GM21529 (cell line): ENCODE measurements around the gene PRKG1.

Experiments used
- ATAC-seq: cut with Tn5 transposase; IDR thresholded peaks from one replicate; pipeline ENCODE4 v1.9.1; 2021; ENCODE audit not compliant: unreplicated experiment

PRKG1 gene

GRCh38 chr10:51629934-51630639 lies 555.8 kb downstream of the PRKG1 start:
- no peak for ATAC-seq

- ATAC-seq: no peak
Measured at GRCh38 chr10:51630640-51631005, 556.3 kb downstream of the PRKG1 start.

- no peak for ATAC-seq
Measured at GRCh38 chr10:51635436-51635835, 561.1 kb downstream of the PRKG1 start.

- no peak for ATAC-seq
Measured at GRCh38 chr10:51638211-51638610, 563.9 kb downstream of the PRKG1 start.

- no peak for ATAC-seq
Measured at GRCh38 chr10:51638737-51639136, 564.5 kb downstream of the PRKG1 start.

GRCh38 chr10:51640120-51640819 lies 566.0 kb downstream of the PRKG1 start:
- ATAC-seq: no peak

GRCh38 chr10:51642581-51642980 lies 568.3 kb downstream of the PRKG1 start:
- ATAC-seq: no peak

GRCh38 chr10:51643734-51644133 lies 569.4 kb downstream of the PRKG1 start:
- no peak for ATAC-seq

GRCh38 chr10:51649064-51649463 lies 574.8 kb downstream of the PRKG1 start:
- no peak for ATAC-seq

- no peak for ATAC-seq
Measured at GRCh38 chr10:51651063-51651462, 576.8 kb downstream of the PRKG1 start.

- no peak for ATAC-seq
Measured at GRCh38 chr10:51653025-51653424, 578.7 kb downstream of the PRKG1 start.

GRCh38 chr10:51654918-51655317 lies 580.6 kb downstream of the PRKG1 start:
- ATAC-seq: no peak

GRCh38 chr10:51656503-51656902 lies 582.2 kb downstream of the PRKG1 start:
- ATAC-seq: no peak

GRCh38 chr10:51658000-51658399 lies 583.7 kb downstream of the PRKG1 start:
- no peak for ATAC-seq

GRCh38 chr10:51659344-51659743 lies 585.1 kb downstream of the PRKG1 start:
- ATAC-seq: no peak

- ATAC-seq: no peak
Measured at GRCh38 chr10:51663086-51663485, 588.8 kb downstream of the PRKG1 start.

GRCh38 chr10:51666456-51666855 lies 592.2 kb downstream of the PRKG1 start:
- ATAC-seq: no peak

GRCh38 chr10:51667678-51668335 lies 593.5 kb downstream of the PRKG1 start:
- ATAC-seq: no peak

- ATAC-seq: no peak
Measured at GRCh38 chr10:51668336-51668689, 594.0 kb downstream of the PRKG1 start.

- no peak for ATAC-seq
Measured at GRCh38 chr10:51669041-51669440, 594.8 kb downstream of the PRKG1 start.

- ATAC-seq: no peak
Measured at GRCh38 chr10:51672039-51672535, 597.8 kb downstream of the PRKG1 start.

GRCh38 chr10:51675088-51675487 lies 600.8 kb downstream of the PRKG1 start:
- no peak for ATAC-seq
